Measurements from ENCODE around the gene AQP12A. TPM values are rescaled to one million over a fixed set of nuclear protein-coding genes. Genes with fewer than 3 reads are reported as not detected.

AQP12A gene
- total RNA-seq, 1 donor: not detected

- H3K4me3 ChIP-seq (ENCODE audit: low read depth, low read length): no peak overlapping the region
- TF ChIP-seq CTCF (IDR thresholded peaks at IDR 0.05; ENCODE audit: insufficient read depth, low read length): no peak
- DNase-seq (ENCODE audit: low read depth): no peak
Observed at GRCh38 chr2:240742602-240743095, 51.0 kb downstream of the AQP12A start.

GRCh38 chr2:240745456-240745855 lies 53.8 kb downstream of the AQP12A start:
- H3K4me3 ChIP-seq (ENCODE audit: low read depth, low read length): no peak overlapping the region
- TF ChIP-seq CTCF (IDR thresholded peaks at IDR 0.05; ENCODE audit: insufficient read depth, low read length): no peak
- no peak for DNase-seq (ENCODE audit: low read depth)

- DNase-seq (ENCODE audit: low read depth): no peak
- H3K4me3 ChIP-seq (ENCODE audit: low read depth, low read length): no peak overlapping the region
- no peak for TF ChIP-seq CTCF (IDR thresholded peaks at IDR 0.05; ENCODE audit: insufficient read depth, low read length)
Observed at GRCh38 chr2:240745962-240746361, 54.3 kb downstream of the AQP12A start.

GRCh38 chr2:240746671-240747070 lies 55.0 kb downstream of the AQP12A start:
- no peak for DNase-seq (ENCODE audit: low read depth)
- no peak overlapping the region for H3K4me3 ChIP-seq (ENCODE audit: low read depth, low read length)
- no peak for TF ChIP-seq CTCF (IDR thresholded peaks at IDR 0.05; ENCODE audit: insufficient read depth, low read length)

GRCh38 chr2:240747256-240747655 lies 55.6 kb downstream of the AQP12A start:
- DNase-seq (ENCODE audit: low read depth): no peak
- no peak for TF ChIP-seq CTCF (IDR thresholded peaks at IDR 0.05; ENCODE audit: insufficient read depth, low read length)
- no peak overlapping the region for H3K4me3 ChIP-seq (ENCODE audit: low read depth, low read length)

Small RNAs within 50 kb of the gene (small RNA-seq; reads per million reads assigned to genes)
- not detected for gene AC011298.3

Other genes with a start within 250 kb of the AQP12A start
- 10.7 and 11.0 TPM in 2 replicates for gene ANKMY1, start 133.9 kb upstream of the AQP12A start, total RNA-seq (ENCODE audit: low replicate concordance)
- gene DUSP28, start 131.5 kb upstream of the AQP12A start, total RNA-seq (ENCODE audit: low replicate concordance): 3.6 and 6.1 TPM in 2 replicates
- gene RNPEPL1, start 123.4 kb upstream of the AQP12A start, total RNA-seq (ENCODE audit: low replicate concordance): 11.3 and 12.7 TPM in 2 replicates
- 14.3 and 44.2 TPM in 2 replicates for gene CAPN10, start 105.1 kb upstream of the AQP12A start, total RNA-seq (ENCODE audit: low replicate concordance)
- 0.09 and 0.25 TPM in 2 replicates for gene GPR35, start 66.4 kb upstream of the AQP12A start, total RNA-seq (ENCODE audit: low replicate concordance)
- gene AQP12B, start 9.0 kb upstream of the AQP12A start, total RNA-seq (ENCODE audit: low replicate concordance): not detected in 2 replicates
- gene KIF1A, start 128.4 kb downstream of the AQP12A start, total RNA-seq (ENCODE audit: low replicate concordance): under 0.01 TPM in 1 of 2 replicates, not detected in the other
- gene AGXT, start 177.0 kb downstream of the AQP12A start, total RNA-seq (ENCODE audit: low replicate concordance): not detected in 2 replicates
- not detected in 2 replicates for gene MAB21L4, start 204.3 kb downstream of the AQP12A start, total RNA-seq (ENCODE audit: low replicate concordance)
- gene CROCC2, start 214.5 kb downstream of the AQP12A start, total RNA-seq (ENCODE audit: low replicate concordance): under 0.01 and 0.41 TPM in 2 replicates

Measured in fibroblast of the aortic adventitia (primary cell).